Ishikawa (cell line): ENCODE measurements around the gene HSPB7.

Source experiments
- CEBPB ChIP-seq: IDR thresholded peaks from 2 replicates; pipeline ENCODE4 v1.6.1; 2012
- CREB1 ChIP-seq: IDR thresholded peaks from 2 replicates; pipeline ENCODE4 v1.6.1; 2012; ENCODE audit warnings: low read depth
- EGR1 ChIP-seq: IDR thresholded peaks from 2 replicates; pipeline ENCODE4 v1.6.1; 2012
- EP300 ChIP-seq: IDR thresholded peaks from 2 replicates; pipeline ENCODE4 v1.6.1; 2012; ENCODE audit warnings: borderline replicate concordance
- FOXM1 ChIP-seq: IDR thresholded peaks from 2 replicates; pipeline ENCODE4 v1.6.1; 2012; ENCODE audit warnings: low read depth, borderline replicate concordance
- NFIC ChIP-seq: IDR thresholded peaks from 2 replicates; pipeline ENCODE4 v1.6.1; 2012
- RAD21 ChIP-seq: IDR thresholded peaks from 2 replicates; pipeline ENCODE4 v1.6.1; 2012; ENCODE audit warnings: low read depth
- TAF1 ChIP-seq: IDR thresholded peaks from 2 replicates; pipeline ENCODE4 v1.6.1; 2012; ENCODE audit warnings: low read depth, mild to moderate bottlenecking
- TCF12 ChIP-seq: IDR thresholded peaks from 2 replicates; pipeline ENCODE4 v1.6.1; 2012; ENCODE audit warnings: low read depth
- TEAD4 ChIP-seq: IDR thresholded peaks from 2 replicates; pipeline ENCODE4 v1.6.1; 2012
- YY1 ChIP-seq: IDR thresholded peaks from 2 replicates; pipeline ENCODE4 v1.6.1; 2012; ENCODE audit warnings: low read depth
- ZBTB7A ChIP-seq: IDR thresholded peaks from 2 replicates; pipeline ENCODE4 v1.6.1; 2012; ENCODE audit warnings: low read depth
- TF ChIP-seq, protein P1 (sequence below): IDR thresholded peaks from 2 replicates; pipeline ENCODE4 v1.6.1; 2012
- TF ChIP-seq, protein P2 (sequence below): IDR thresholded peaks from 2 replicates; pipeline ENCODE4 v1.6.1; 2012
- TF ChIP-seq, protein P3 (sequence below): IDR thresholded peaks from 2 replicates; pipeline ENCODE4 v1.6.1; 2012; ENCODE audit warnings: low read depth, mild to moderate bottlenecking

Gene HSPB7

DNA sequence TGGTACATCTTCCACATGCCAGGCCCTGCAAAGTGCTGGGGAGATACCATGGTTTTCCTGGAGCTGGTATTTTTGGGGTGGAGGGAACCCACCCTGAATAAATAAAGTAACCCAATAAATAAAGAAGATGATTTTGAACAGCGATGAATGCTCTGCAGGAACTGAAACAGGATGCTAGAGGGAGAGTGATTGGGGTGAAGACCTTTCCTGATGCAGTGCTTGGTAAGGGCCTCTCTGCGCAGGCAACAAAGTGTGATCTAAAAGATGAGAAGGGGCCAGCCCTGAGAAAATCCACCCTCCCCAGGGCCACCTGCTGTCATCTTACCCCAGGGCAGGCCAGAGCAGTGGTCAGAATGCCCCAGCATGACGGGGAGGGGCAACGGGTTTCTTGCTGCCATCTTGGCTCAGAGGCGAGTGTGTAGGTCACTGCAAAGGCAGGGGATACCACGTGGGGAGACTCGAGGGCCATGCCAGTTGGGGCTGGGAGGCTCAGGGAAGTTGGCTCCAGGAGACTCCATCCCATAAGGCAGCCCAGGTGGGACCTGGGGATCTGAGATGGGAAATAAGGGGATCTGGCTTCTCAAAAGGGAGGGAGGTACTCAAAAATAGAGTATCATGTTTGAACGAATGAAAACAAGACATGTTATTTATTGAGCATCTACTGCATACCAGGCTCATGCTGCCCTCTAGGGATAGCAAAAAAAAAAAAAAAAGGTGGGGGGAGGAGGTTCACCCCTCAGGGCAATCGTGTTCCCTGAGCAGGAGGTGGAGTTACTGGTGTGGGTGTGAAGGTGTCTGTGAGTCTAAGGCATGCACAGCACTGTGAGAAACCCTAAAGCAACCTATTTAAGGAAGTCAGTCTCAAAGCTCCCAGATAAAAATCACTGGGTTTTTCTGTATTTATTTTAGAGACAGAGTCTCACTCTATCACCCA, 11.0 kb downstream of the HSPB7 start:
- TF ChIP-seq TAF1 (no peak), CREB1 (no peak), TCF12 (no peak), EP300 (no peak), TEAD4 (no peak), YY1 (no peak), ZBTB7A (no peak), EGR1 (no peak), RAD21 (no peak), FOXM1 (no peak), CEBPB (no peak)
- TF ChIP-seq, protein P1, sequence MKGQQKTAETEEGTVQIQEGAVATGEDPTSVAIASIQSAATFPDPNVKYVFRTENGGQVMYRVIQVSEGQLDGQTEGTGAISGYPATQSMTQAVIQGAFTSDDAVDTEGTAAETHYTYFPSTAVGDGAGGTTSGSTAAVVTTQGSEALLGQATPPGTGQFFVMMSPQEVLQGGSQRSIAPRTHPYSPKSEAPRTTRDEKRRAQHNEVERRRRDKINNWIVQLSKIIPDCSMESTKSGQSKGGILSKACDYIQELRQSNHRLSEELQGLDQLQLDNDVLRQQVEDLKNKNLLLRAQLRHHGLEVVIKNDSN = no peak
- TF ChIP-seq, protein P2, sequence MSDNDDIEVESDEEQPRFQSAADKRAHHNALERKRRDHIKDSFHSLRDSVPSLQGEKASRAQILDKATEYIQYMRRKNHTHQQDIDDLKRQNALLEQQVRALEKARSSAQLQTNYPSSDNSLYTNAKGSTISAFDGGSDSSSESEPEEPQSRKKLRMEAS = no peak

DNA sequence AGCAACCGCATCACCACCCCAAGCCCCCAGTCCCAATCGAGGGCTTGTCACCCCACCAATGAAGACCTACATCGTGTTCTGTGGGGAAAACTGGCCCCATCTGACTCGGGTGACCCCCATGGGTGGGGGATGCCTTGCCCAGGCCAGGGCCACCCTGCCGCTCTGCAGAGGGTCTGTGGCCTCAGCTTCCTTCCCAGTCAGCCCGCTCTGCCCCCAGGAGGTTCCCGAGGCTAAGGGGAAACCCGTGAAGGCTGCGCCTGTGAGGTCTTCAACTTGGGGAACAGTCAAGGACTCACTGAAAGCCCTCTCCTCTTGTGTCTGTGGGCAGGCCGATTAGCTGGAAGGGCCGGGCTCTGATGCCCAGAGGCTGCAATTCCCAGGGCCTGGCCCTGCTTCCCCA, 11.8 kb downstream of the HSPB7 start:
- TF ChIP-seq TCF12 (no peak), NFIC (no peak), TAF1 (no peak)

DNA sequence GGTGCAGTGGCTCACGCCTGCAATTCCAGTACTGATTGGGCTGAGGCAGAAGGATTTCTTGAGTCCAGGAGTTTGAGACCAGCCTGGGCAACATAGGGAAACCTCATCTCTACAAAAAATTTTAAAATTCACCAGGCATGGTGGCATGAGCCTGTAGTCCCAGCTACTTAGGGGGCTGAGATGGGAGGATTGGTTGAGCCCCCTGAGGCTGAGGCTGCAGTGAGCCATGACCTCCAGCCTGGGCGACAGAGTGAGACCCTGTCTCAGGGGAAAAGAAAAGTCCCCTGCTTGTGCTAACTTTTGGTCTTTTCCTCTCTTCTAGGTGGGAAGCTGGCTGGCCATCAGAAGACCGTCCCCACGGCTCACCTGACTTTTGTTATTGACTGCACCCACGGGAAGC, 12.2 kb downstream of the HSPB7 start:
- TF ChIP-seq YY1 = no peak
- no peak for TF ChIP-seq CREB1
- TF ChIP-seq NFIC = no peak
- TF ChIP-seq, protein P2 = no peak
- TF ChIP-seq FOXM1 = no peak
- no peak for TF ChIP-seq EGR1
- TF ChIP-seq, protein P3, sequence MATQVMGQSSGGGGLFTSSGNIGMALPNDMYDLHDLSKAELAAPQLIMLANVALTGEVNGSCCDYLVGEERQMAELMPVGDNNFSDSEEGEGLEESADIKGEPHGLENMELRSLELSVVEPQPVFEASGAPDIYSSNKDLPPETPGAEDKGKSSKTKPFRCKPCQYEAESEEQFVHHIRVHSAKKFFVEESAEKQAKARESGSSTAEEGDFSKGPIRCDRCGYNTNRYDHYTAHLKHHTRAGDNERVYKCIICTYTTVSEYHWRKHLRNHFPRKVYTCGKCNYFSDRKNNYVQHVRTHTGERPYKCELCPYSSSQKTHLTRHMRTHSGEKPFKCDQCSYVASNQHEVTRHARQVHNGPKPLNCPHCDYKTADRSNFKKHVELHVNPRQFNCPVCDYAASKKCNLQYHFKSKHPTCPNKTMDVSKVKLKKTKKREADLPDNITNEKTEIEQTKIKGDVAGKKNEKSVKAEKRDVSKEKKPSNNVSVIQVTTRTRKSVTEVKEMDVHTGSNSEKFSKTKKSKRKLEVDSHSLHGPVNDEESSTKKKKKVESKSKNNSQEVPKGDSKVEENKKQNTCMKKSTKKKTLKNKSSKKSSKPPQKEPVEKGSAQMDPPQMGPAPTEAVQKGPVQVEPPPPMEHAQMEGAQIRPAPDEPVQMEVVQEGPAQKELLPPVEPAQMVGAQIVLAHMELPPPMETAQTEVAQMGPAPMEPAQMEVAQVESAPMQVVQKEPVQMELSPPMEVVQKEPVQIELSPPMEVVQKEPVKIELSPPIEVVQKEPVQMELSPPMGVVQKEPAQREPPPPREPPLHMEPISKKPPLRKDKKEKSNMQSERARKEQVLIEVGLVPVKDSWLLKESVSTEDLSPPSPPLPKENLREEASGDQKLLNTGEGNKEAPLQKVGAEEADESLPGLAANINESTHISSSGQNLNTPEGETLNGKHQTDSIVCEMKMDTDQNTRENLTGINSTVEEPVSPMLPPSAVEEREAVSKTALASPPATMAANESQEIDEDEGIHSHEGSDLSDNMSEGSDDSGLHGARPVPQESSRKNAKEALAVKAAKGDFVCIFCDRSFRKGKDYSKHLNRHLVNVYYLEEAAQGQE = no peak

DNA sequence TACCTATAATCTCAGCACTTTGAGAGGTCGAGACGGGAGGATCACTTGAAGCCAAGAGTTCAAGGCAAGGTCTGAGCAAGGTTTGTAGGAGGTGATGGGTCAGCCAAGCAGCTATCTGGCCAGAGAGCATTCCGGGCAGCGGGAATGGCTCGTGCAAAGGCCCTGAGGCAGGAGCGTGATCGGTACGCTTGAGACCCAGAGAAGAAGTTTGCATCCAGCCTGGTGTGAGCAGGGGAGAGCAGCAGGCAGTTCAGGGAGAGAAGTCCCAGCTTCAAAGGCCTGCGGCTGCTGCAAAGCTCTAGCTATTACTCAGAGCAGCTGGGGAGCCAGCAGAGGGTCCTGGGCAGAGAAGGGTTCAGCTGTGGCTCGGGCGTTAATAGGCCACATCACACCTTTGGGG, 18.9 kb downstream of the HSPB7 start:
- TF ChIP-seq CEBPB (no peak), ZBTB7A (no peak), TCF12 (no peak), TEAD4 (no peak), NFIC (no peak), EP300 (no peak), CREB1 (no peak), EGR1 (no peak), FOXM1 (no peak), YY1 (no peak), TAF1 (no peak)
- TF ChIP-seq, protein P1 = no peak
- TF ChIP-seq, protein P2 = no peak

DNA sequence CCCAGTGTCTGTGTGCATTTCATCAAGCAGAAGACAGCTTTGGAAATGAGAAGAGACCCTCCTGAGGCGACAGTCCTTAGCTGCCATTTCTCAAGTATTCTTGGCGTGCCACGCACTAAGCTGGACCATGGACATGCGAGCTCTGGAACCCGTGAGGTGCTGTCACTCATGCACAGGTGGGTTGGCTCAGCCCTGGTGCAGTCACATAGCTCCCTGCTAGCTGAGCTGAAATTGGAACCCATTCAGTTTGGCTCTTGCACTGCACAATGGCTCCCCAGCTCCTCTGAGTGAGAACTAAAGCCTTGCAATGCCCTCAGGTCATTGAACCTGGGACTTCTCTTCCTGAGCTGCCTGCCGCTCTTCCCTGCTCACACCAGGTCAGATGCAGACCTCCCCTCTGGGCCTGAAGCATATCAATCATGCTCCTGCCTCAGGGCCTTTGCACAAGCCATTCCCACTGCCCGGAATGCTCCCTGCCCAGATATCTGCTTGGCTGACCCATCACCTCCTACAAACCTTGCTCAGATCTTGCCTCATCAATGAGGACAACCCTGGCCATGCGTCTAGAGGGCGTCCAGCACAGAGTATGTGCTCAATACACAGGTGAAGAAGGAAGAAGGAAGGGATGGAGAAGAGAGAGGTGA, 20.1 kb downstream of the HSPB7 start:
- TF ChIP-seq CEBPB = no peak
- TF ChIP-seq TEAD4 = no peak
- no peak for TF ChIP-seq YY1

DNA sequence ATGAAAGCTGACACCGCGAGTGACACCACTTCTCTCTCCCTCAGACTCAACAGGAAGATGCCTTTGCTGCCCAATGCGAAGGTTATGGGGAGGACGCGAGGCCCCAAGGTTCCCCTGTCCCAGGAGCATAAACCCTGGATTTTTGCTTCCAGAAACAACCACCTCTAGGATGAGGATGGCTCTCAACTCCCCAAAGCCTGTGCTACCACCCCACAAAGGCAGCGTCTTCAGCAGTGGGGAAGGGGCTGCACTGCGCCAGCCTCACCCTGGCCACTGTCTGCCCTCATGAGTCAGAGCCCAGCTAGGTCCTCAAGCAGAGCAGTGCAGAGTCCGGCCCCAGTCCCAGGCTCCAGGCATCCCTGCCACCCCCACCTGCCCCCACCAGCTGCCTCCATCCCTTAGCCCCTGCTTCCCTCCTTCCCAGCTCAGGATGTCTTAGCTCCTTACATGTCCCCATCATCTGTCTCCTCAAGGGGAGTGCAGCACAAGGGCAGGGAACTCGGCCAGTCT, 20.7 kb downstream of the HSPB7 start:
- TF ChIP-seq FOXM1 = no peak
- TF ChIP-seq, protein P2 = no peak
- no peak for TF ChIP-seq RAD21
- TF ChIP-seq, protein P1 = no peak
- TF ChIP-seq TEAD4 = no peak
- no peak for TF ChIP-seq CREB1
- TF ChIP-seq EP300 = no peak
- TF ChIP-seq EGR1 = no peak
- no peak for TF ChIP-seq NFIC
- no peak for TF ChIP-seq CEBPB
